Measurements from ENCODE around the gene CHD9NB. TPM values are rescaled to one million over a fixed set of nuclear protein-coding genes. Genes with fewer than 3 reads are reported as not detected.

The CHD9NB gene
- total and polyA plus RNA-seq, 9 of the 15 experiments (the other 6 are each of a cell fraction or from before 2014, with no cell fraction given): 0.06 to 0.10 (median 0.07) TPM; not detected in 6

DNA sequence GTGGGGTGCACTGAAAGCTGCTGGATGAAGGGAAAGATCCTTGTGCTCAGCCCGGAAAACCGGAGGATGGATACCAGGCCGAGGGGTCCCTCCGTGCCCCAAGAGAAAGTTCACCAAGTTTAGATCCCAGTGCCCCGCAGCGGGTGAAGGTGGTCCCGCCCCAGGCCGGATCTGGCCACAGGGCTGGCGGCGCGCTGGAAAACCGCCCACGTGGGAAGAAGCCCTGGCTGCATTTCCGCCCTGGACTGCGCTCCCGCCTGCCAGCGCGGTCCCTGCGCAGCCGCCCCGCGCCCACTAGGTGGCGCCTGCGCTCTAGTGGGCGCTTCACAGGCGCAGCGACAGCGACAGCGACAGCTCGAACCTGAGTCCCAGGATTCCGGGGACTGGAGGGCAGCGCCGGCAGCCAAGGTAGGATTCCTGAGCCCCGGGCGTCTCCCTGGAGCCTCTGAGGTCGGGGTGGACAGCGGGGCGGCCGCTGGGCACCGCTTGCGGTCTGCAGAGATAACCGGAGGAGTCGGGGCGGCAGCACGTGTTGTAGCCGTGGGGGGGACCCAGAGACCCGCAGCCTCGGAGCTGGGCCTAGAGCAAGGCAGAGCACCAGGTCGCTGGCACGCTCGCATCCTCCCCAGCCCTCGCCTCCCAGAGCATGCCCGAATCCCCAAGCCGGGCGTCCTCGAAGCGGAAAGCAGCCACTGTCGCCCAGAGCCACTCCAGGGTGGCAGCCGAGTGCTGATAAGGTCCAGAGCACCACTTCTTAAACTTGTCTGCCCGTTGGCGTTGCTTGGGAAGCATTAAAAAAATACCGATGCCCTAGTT, 2.2 kb upstream of the CHD9NB start, which contains the start of gene CHD9 (continued):
- TF ChIP-seq SRF (CRISPR knock-in tag; IDR thresholded peaks at IDR 0.05) (peak in 1 of 2 experiments; percentile 91; a peak in 2 of 4 replicates), CBFA2T3 (IDR thresholded peaks at IDR 0.05) (0 out of 2 replicates have a peak, but pooled peaks have one; percentile 4), ZNF79 (CRISPR knock-in tag; IDR thresholded peaks at IDR 0.05; ENCODE audit: low read depth) (no peak), MBD2 (IDR thresholded peaks at IDR 0.05; ENCODE audit: borderline replicate concordance, low read depth) (peak; percentile 9), FOXK1 (CRISPR knock-in tag; IDR thresholded peaks at IDR 0.05; ENCODE audit: borderline replicate concordance) (0 out of 2 replicates have a peak, but pooled peaks have one; percentile 36), ETV5 (CRISPR knock-in tag; IDR thresholded peaks at IDR 0.05; ENCODE audit: low read depth) (peak; percentile 70; the same call in 1 of the 2 replicates), PRPF4 (IDR thresholded peaks at IDR 0.05; ENCODE audit: insufficient read depth, low read depth, low read length, poor library complexity, severe bottlenecking) (no peak), NBN (IDR thresholded peaks at IDR 0.05; ENCODE audit: low read depth) (0 out of 2 replicates have a peak, but pooled peaks have one; percentile 19), ZNF143 (CRISPR knock-in tag; IDR thresholded peaks at IDR 0.05) (peak; percentile 55; the same call in 1 of the 2 replicates), TAF15 (IDR thresholded peaks at IDR 0.05; ENCODE audit: low read depth, low read length) (no peak), U2AF2 (optimal IDR thresholded peaks at IDR 0.05; ENCODE audit: low read depth, low read length) (no peak), ETV6 (IDR thresholded peaks at IDR 0.05; ENCODE audit: borderline replicate concordance in 1 of 2, low read depth in 2 of 2, low read length in 1 of 2) (0 out of 4 replicates have a peak, but pooled peaks of 1 of the 2 experiments have one; percentile 2), ETV6 (CRISPR knock-in tag; IDR thresholded peaks at IDR 0.05; ENCODE audit: borderline replicate concordance) (0 out of 2 replicates have a peak, but pooled peaks have one; percentile 40), CTBP1 (IDR thresholded peaks at IDR 0.05; ENCODE audit: borderline replicate concordance) (peak; percentile 75; the same call in 1 of the 2 replicates), SRSF1 (IDR thresholded peaks at IDR 0.05; ENCODE audit: low read depth, low read length) (0 out of 2 replicates have a peak, but pooled peaks have one; percentile 44), SP1 (CRISPR knock-in tag; IDR thresholded peaks at IDR 0.05) (no peak), SIN3A (IDR thresholded peaks at IDR 0.05; ENCODE audit: borderline replicate concordance in 2 of 2, control insufficient read depth in 1 of 2, low read depth in 2 of 2, low read length in 2 of 2) (peak; percentile 15 to 53; a peak in 1 of 4 replicates), EP400 (IDR thresholded peaks at IDR 0.05) (peak; percentile 93)
- TF ChIP-seq, protein P1, sequence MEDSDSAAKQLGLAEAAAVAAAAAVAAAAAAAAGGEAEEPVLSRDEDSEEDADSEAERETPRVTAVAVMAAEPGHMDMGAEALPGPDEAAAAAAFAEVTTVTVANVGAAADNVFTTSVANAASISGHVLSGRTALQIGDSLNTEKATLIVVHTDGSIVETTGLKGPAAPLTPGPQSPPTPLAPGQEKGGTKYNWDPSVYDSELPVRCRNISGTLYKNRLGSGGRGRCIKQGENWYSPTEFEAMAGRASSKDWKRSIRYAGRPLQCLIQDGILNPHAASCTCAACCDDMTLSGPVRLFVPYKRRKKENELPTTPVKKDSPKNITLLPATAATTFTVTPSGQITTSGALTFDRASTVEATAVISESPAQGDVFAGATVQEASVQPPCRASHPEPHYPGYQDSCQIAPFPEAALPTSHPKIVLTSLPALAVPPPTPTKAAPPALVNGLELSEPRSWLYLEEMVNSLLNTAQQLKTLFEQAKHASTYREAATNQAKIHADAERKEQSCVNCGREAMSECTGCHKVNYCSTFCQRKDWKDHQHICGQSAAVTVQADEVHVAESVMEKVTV (CRISPR knock-in tag; IDR thresholded peaks at IDR 0.05): peak; percentile 87
- TF ChIP-seq, protein P2, sequence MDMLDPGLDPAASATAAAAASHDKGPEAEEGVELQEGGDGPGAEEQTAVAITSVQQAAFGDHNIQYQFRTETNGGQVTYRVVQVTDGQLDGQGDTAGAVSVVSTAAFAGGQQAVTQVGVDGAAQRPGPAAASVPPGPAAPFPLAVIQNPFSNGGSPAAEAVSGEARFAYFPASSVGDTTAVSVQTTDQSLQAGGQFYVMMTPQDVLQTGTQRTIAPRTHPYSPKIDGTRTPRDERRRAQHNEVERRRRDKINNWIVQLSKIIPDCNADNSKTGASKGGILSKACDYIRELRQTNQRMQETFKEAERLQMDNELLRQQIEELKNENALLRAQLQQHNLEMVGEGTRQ (CRISPR knock-in tag; IDR thresholded peaks at IDR 0.05): peak; percentile 76
- TF ChIP-seq, protein P3, sequence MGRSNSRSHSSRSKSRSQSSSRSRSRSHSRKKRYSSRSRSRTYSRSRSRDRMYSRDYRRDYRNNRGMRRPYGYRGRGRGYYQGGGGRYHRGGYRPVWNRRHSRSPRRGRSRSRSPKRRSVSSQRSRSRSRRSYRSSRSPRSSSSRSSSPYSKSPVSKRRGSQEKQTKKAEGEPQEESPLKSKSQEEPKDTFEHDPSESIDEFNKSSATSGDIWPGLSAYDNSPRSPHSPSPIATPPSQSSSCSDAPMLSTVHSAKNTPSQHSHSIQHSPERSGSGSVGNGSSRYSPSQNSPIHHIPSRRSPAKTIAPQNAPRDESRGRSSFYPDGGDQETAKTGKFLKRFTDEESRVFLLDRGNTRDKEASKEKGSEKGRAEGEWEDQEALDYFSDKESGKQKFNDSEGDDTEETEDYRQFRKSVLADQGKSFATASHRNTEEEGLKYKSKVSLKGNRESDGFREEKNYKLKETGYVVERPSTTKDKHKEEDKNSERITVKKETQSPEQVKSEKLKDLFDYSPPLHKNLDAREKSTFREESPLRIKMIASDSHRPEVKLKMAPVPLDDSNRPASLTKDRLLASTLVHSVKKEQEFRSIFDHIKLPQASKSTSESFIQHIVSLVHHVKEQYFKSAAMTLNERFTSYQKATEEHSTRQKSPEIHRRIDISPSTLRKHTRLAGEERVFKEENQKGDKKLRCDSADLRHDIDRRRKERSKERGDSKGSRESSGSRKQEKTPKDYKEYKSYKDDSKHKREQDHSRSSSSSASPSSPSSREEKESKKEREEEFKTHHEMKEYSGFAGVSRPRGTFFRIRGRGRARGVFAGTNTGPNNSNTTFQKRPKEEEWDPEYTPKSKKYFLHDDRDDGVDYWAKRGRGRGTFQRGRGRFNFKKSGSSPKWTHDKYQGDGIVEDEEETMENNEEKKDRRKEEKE (IDR thresholded peaks at IDR 0.05; ENCODE audit: borderline replicate concordance in 1 of 2, control insufficient read depth in 1 of 2, low read depth in 2 of 2, low read length in 1 of 2): no peak

All from K562 (cell line).